ENCODE measurements around the gene KCNT2. TPM values are rescaled to one million over a fixed set of nuclear protein-coding genes. Genes with fewer than 3 reads are reported as not detected.
A peak's percentile ranks its signal among the peaks of the same experiment; 100 is the strongest.

KCNT2 gene
- polyA plus RNA-seq, 1 of the 3 experiments (the other 2 are of a cell fraction), result 0.56 TPM

DNA sequence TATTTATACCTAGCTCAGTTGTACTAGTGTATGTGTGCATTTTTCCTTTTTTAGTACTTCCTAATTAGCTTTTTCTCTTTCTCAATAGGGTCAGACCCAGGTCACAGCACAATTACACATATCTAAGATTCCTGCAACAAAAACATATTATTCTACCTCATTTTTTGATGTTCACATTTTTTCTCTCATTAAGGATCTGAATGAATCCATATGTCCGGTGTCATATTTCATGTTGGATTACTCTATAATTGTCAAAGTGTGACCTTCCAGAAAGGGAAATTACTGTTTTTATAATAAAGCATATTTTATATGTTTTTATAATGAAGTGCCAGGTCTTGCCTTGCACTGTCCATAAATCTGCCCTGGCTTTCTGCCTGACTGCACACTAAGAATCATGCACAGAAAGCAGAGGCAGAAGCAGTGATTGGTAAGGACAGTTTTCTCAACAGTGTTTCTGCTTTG is 143.7 kb downstream of the KCNT2 start:
- no peak overlapping the region for H3K9ac ChIP-seq
- H3K36me3 ChIP-seq (replicated peaks in 1 of 2; ENCODE audit: control insufficient read depth in 1 of 2, insufficient read depth in 2 of 2, low read length in 1 of 2), result no peaks in the 10 kb centered on the region
- no peaks in the 10 kb centered on the region for H3K27me3 ChIP-seq (ENCODE audit: insufficient read depth)
- peak overlapping the region; percentile 20 to 65; a peak in 2 of 4 replicates for H3K27ac ChIP-seq (ENCODE audit: low read depth in 2 of 2, low read length in 1 of 2)
- CTCF ChIA-PET, result no interaction called here
- 67% methylated on average over 1 of the region's 1 CpG for WGBS (ENCODE audit: low lambda C conversion rate)
- H2AFZ ChIP-seq (ENCODE audit: low read depth), result no peak overlapping the region
- H3K4me1 ChIP-seq (ENCODE audit: control insufficient read depth in 1 of 2, insufficient read depth in 2 of 2, low read depth in 1 of 2, low read length in 1 of 2), result peaks cover 12 to 17% of the 10 kb centered on the region in 2 experiments; a peak in 3 of 4 replicates
- peaks cover 4% of the 10 kb centered on the region for H3F3A ChIP-seq (replicated peaks; ENCODE audit: insufficient read depth)
- H4K20me1 ChIP-seq (ENCODE audit: insufficient read depth), result no peaks in the 10 kb centered on the region
- no peaks in the 10 kb centered on the region for H3K79me2 ChIP-seq (ENCODE audit: insufficient read depth)
- POLR2A ChIA-PET, result no interaction called here
- H3K4me2 ChIP-seq, result 0 out of 2 replicates have a peak overlapping the region, but pooled peaks have one; percentile 16
- no peaks in the 10 kb centered on the region for H3K9me3 ChIP-seq
- H3K4me3 ChIP-seq (ENCODE audit: low read depth in 2 of 2, low read length in 1 of 2), result no peak overlapping the region
- DNase-seq, result no peak
- no peaks in the 10 kb centered on the region for H3K9me2 ChIP-seq
- no peak for TF ChIP-seq SIN3A (IDR thresholded peaks at IDR 0.05; ENCODE audit: borderline replicate concordance, low read depth, low read length)
- TF ChIP-seq, protein P1, sequence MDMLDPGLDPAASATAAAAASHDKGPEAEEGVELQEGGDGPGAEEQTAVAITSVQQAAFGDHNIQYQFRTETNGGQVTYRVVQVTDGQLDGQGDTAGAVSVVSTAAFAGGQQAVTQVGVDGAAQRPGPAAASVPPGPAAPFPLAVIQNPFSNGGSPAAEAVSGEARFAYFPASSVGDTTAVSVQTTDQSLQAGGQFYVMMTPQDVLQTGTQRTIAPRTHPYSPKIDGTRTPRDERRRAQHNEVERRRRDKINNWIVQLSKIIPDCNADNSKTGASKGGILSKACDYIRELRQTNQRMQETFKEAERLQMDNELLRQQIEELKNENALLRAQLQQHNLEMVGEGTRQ (IDR thresholded peaks at IDR 0.05; ENCODE audit: borderline replicate concordance, low read depth, low read length), result no peak
- TF ChIP-seq EZH2phosphoT487 (IDR thresholded peaks at IDR 0.05; ENCODE audit: borderline replicate concordance, low read depth), result no peak
- no peak for TF ChIP-seq TAF1 (IDR thresholded peaks at IDR 0.05; ENCODE audit: borderline replicate concordance, low read depth, low read length)
- TF ChIP-seq, protein P2, sequence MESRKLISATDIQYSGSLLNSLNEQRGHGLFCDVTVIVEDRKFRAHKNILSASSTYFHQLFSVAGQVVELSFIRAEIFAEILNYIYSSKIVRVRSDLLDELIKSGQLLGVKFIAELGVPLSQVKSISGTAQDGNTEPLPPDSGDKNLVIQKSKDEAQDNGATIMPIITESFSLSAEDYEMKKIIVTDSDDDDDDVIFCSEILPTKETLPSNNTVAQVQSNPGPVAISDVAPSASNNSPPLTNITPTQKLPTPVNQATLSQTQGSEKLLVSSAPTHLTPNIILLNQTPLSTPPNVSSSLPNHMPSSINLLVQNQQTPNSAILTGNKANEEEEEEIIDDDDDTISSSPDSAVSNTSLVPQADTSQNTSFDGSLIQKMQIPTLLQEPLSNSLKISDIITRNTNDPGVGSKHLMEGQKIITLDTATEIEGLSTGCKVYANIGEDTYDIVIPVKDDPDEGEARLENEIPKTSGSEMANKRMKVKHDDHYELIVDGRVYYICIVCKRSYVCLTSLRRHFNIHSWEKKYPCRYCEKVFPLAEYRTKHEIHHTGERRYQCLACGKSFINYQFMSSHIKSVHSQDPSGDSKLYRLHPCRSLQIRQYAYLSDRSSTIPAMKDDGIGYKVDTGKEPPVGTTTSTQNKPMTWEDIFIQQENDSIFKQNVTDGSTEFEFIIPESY (IDR thresholded peaks at IDR 0.05; ENCODE audit: borderline replicate concordance, low read depth), result no peak
- TF ChIP-seq, protein P3, sequence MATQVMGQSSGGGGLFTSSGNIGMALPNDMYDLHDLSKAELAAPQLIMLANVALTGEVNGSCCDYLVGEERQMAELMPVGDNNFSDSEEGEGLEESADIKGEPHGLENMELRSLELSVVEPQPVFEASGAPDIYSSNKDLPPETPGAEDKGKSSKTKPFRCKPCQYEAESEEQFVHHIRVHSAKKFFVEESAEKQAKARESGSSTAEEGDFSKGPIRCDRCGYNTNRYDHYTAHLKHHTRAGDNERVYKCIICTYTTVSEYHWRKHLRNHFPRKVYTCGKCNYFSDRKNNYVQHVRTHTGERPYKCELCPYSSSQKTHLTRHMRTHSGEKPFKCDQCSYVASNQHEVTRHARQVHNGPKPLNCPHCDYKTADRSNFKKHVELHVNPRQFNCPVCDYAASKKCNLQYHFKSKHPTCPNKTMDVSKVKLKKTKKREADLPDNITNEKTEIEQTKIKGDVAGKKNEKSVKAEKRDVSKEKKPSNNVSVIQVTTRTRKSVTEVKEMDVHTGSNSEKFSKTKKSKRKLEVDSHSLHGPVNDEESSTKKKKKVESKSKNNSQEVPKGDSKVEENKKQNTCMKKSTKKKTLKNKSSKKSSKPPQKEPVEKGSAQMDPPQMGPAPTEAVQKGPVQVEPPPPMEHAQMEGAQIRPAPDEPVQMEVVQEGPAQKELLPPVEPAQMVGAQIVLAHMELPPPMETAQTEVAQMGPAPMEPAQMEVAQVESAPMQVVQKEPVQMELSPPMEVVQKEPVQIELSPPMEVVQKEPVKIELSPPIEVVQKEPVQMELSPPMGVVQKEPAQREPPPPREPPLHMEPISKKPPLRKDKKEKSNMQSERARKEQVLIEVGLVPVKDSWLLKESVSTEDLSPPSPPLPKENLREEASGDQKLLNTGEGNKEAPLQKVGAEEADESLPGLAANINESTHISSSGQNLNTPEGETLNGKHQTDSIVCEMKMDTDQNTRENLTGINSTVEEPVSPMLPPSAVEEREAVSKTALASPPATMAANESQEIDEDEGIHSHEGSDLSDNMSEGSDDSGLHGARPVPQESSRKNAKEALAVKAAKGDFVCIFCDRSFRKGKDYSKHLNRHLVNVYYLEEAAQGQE (IDR thresholded peaks at IDR 0.05; ENCODE audit: low read depth, low read length), result no peak
- peak; percentile 30; the same call in 1 of the 2 replicates for TF ChIP-seq NFIC (IDR thresholded peaks at IDR 0.05; ENCODE audit: borderline replicate concordance)
- TF ChIP-seq, protein P4, sequence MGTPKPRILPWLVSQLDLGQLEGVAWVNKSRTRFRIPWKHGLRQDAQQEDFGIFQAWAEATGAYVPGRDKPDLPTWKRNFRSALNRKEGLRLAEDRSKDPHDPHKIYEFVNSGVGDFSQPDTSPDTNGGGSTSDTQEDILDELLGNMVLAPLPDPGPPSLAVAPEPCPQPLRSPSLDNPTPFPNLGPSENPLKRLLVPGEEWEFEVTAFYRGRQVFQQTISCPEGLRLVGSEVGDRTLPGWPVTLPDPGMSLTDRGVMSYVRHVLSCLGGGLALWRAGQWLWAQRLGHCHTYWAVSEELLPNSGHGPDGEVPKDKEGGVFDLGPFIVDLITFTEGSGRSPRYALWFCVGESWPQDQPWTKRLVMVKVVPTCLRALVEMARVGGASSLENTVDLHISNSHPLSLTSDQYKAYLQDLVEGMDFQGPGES (IDR thresholded peaks at IDR 0.05; ENCODE audit: low read depth, low read length), result no peak
- TF ChIP-seq MEF2A (IDR thresholded peaks at IDR 0.05; ENCODE audit: borderline replicate concordance, low read depth), result no peak
- no peak for TF ChIP-seq RAD21 (IDR thresholded peaks at IDR 0.05; ENCODE audit: low read length)
- no peak for TF ChIP-seq YY1 (IDR thresholded peaks at IDR 0.05; ENCODE audit: low read depth)
- TF ChIP-seq, protein P5, sequence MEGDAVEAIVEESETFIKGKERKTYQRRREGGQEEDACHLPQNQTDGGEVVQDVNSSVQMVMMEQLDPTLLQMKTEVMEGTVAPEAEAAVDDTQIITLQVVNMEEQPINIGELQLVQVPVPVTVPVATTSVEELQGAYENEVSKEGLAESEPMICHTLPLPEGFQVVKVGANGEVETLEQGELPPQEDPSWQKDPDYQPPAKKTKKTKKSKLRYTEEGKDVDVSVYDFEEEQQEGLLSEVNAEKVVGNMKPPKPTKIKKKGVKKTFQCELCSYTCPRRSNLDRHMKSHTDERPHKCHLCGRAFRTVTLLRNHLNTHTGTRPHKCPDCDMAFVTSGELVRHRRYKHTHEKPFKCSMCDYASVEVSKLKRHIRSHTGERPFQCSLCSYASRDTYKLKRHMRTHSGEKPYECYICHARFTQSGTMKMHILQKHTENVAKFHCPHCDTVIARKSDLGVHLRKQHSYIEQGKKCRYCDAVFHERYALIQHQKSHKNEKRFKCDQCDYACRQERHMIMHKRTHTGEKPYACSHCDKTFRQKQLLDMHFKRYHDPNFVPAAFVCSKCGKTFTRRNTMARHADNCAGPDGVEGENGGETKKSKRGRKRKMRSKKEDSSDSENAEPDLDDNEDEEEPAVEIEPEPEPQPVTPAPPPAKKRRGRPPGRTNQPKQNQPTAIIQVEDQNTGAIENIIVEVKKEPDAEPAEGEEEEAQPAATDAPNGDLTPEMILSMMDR (IDR thresholded peaks at IDR 0.05), result no peak
- TF ChIP-seq RFX5 (IDR thresholded peaks at IDR 0.05; ENCODE audit: low read length), result no peak
- TF ChIP-seq FOXJ3 (CRISPR knock-in tag; IDR thresholded peaks at IDR 0.05), result no peak
- TF ChIP-seq, protein P6, sequence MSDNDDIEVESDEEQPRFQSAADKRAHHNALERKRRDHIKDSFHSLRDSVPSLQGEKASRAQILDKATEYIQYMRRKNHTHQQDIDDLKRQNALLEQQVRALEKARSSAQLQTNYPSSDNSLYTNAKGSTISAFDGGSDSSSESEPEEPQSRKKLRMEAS (IDR thresholded peaks at IDR 0.05; ENCODE audit: low read depth), result no peak
- no peak for TF ChIP-seq FOSL2 (IDR thresholded peaks at IDR 0.05; ENCODE audit: borderline replicate concordance, low read depth)
- TF ChIP-seq GATA2 (CRISPR knock-in tag; IDR thresholded peaks at IDR 0.05), result no peak
- TF ChIP-seq GABPA (IDR thresholded peaks at IDR 0.05; ENCODE audit: low read depth), result no peak
- no peak for TF ChIP-seq RCOR1 (IDR thresholded peaks at IDR 0.05; ENCODE audit: low read length)
- no peak for TF ChIP-seq ELF1 (IDR thresholded peaks at IDR 0.05)
- TF ChIP-seq MXI1 (IDR thresholded peaks at IDR 0.05; ENCODE audit: low read depth, low read length), result no peak
- no peak for TF ChIP-seq SMC3 (IDR thresholded peaks at IDR 0.05; ENCODE audit: low read depth, low read length)
- 0 out of 2 replicates have a peak, but pooled peaks have one; percentile 9 for TF ChIP-seq RXRA (IDR thresholded peaks at IDR 0.05; ENCODE audit: borderline replicate concordance, low read depth)
- TF ChIP-seq POLR2AphosphoS5 (IDR thresholded peaks at IDR 0.05; ENCODE audit: low read depth, low read length), result no peak
- 0 out of 2 replicates have a peak, but pooled peaks have one; percentile 5 for TF ChIP-seq JUND (IDR thresholded peaks at IDR 0.05)
